Nephron (organoid): Measurements from ENCODE around the gene ANTXR2.
A peak's percentile ranks its signal among the peaks of the same experiment; 100 is the strongest.

Experiments used
- H3K27ac Mint-ChIP-seq, 3 experiments: 2 replicates each; pipeline ENCODE4 v1.8.0; 2020; ENCODE audit warnings: mixed read lengths in 3 of 3, mild to moderate bottlenecking in 2 of 3, moderate library complexity in 1 of 3
- H3K27me3 Mint-ChIP-seq: 2 replicates; pipeline ENCODE4 v1.8.0; 2021; ENCODE audit warnings: low read depth, mild to moderate bottlenecking, moderate library complexity, mixed read lengths
- H3K36me3 Mint-ChIP-seq: 2 replicates; pipeline ENCODE4 v1.8.0; 2020; ENCODE audit warnings: low read depth, mixed read lengths
- H3K4me1 Mint-ChIP-seq: 2 replicates; pipeline ENCODE4 v1.8.0; 2020; ENCODE audit warnings: mixed read lengths
- H3K4me3 Mint-ChIP-seq, 3 experiments: 2 replicates each; pipeline ENCODE4 v1.8.0; 2020; ENCODE audit warnings: mild to moderate bottlenecking in 3 of 3, mixed read lengths in 3 of 3, moderate library complexity in 2 of 3
- H3K9me3 Mint-ChIP-seq: 2 replicates; pipeline ENCODE4 v1.8.0; 2020; ENCODE audit warnings: mixed read lengths
- TF ChIP-seq, protein P1 (sequence below), 3 experiments: fragments of 200-600 bp; sonication (generic); IDR thresholded peaks; one replicate each; pipeline ENCODE4 v1.5.0; 2021; ENCODE audit warnings: antibody characterized with exemption in 3 of 3; ENCODE audit not compliant: unreplicated experiment in 3 of 3

ANTXR2 gene

DNA sequence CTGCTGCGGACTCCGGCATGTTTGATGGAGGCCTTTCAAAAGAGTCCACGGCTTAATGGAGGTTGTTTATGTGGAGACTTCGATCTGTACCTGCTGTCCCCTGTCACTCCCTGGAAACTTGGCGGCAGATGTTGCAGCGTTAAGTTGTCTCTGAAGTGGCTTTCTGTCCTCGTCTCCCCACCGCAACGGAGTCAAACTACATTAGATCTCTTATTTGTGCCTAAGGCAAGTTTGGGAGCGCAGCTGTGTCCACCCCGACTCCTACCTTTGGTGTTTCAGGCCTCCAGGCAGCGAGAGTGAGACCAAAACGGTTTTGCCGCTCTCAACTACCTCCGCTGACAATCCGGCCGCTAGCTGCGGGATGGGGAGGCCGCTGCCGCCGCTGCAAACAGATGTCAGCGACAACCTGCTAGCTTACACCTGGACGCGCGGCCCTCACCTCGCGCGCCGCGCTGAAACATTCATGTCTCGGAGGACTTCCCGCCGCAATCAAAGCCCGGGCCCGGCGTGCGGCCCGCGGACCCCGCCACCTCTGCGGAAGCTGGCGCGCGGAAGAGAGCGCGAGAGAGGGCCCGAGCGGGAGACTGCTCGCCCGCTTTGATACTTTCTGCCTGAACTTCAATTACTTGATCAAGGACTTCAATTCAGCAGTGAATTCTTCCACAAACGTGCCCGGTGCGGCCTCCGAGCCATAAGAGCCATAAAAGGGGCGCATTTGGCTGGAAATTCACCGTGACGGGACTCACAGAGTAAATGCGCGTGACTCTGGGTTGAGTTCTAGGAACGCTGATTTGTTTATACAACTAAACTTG lies 108.4 kb downstream of the ANTXR2 start:
- H3K4me3 Mint-ChIP-seq, result peak overlapping the region; percentile 77 to 85 (median 78)
- H3K4me1 Mint-ChIP-seq, result peaks cover 14% of the 10 kb centered on the region
- H3K27me3 Mint-ChIP-seq, result peaks cover 17% of the 10 kb centered on the region
- H3K9me3 Mint-ChIP-seq, result no peaks in the 10 kb centered on the region
- TF ChIP-seq, protein P1, sequence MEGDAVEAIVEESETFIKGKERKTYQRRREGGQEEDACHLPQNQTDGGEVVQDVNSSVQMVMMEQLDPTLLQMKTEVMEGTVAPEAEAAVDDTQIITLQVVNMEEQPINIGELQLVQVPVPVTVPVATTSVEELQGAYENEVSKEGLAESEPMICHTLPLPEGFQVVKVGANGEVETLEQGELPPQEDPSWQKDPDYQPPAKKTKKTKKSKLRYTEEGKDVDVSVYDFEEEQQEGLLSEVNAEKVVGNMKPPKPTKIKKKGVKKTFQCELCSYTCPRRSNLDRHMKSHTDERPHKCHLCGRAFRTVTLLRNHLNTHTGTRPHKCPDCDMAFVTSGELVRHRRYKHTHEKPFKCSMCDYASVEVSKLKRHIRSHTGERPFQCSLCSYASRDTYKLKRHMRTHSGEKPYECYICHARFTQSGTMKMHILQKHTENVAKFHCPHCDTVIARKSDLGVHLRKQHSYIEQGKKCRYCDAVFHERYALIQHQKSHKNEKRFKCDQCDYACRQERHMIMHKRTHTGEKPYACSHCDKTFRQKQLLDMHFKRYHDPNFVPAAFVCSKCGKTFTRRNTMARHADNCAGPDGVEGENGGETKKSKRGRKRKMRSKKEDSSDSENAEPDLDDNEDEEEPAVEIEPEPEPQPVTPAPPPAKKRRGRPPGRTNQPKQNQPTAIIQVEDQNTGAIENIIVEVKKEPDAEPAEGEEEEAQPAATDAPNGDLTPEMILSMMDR (IDR thresholded peaks at IDR 0.05; ENCODE audit: unreplicated experiment in 3 of 3), result no peak
- peaks cover 4% of the 10 kb centered on the region for H3K36me3 Mint-ChIP-seq
- H3K27ac Mint-ChIP-seq, result peak overlapping the region; percentile 9 to 74 (median 61)

- peak overlapping the region; percentile 77 to 85 (median 78) for H3K4me3 Mint-ChIP-seq
- TF ChIP-seq, protein P1 (IDR thresholded peaks at IDR 0.05; ENCODE audit: unreplicated experiment in 3 of 3), result no peak
- H3K27me3 Mint-ChIP-seq, result peaks cover 17% of the 10 kb centered on the region
- no peaks in the 10 kb centered on the region for H3K9me3 Mint-ChIP-seq
- H3K27ac Mint-ChIP-seq, result peak overlapping the region; percentile 8 to 48 (median 9)
- H3K4me1 Mint-ChIP-seq, result peaks cover 14% of the 10 kb centered on the region
- peaks cover 4% of the 10 kb centered on the region for H3K36me3 Mint-ChIP-seq
Measured at GRCh38 chr4:79964020-79964399, 109.0 kb downstream of the ANTXR2 start.

DNA sequence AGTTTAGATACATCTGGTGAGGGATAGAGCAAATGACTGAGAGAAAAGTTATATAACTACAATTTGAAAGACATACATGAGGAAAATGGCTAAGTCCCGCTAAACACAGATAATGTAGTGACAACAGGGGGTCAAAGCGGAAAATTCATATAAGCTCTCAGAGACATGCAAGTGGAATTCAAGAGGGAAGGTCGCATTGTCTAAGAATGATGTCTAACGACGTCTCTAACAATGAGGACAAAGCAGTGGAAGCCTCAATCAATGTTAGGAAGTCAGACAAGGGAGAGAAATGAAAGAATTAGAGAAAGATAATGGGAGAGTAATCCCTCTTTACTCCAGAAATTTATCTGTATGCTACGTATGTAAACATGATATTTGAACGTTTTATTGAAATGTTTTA lies 113.4 kb downstream of the ANTXR2 start:
- peaks cover 4% of the 10 kb centered on the region for H3K36me3 Mint-ChIP-seq
- peaks cover 9% of the 10 kb centered on the region for H3K4me1 Mint-ChIP-seq
- no peaks in the 10 kb centered on the region for H3K9me3 Mint-ChIP-seq
- H3K27ac Mint-ChIP-seq, result no peak overlapping the region
- peaks cover 8% of the 10 kb centered on the region for H3K27me3 Mint-ChIP-seq
- no peak overlapping the region for H3K4me3 Mint-ChIP-seq
- TF ChIP-seq, protein P1 (IDR thresholded peaks at IDR 0.05; ENCODE audit: unreplicated experiment in 3 of 3), result no peak

DNA sequence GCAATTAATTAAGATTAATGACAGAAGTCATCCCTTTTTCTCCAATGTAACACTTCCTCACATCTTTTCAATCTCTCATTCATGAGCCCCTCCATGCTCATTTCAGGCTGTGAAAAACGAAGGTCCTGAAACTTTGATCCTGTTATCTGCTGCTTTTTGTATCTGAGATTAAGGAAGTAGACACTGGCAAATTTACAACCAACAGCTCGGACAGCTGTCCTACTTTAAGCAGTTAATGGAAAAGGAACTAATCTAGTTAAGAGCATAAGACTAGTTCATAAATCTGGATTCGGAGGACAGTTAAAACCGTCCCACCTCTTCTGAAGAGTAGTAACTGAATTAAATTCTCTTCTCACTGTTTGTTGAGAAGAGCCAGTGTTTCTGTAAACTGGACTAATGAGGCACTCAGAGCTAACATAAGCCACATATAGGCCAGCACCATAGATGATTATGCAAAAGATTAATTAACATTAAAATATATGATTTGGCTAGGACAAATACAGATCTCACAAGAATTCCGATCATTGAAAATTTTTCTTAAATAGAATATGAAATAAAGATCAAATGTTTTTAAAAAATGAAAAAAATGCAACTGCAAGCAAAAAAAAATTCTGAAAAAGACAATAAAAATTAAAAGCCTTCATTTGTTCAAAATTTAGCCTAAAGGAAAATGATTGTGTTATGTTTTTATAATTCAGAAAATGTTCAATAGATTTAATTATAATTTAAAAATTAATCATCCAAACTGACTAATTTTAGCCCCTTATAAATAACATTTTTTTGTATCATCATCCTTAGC lies 114.4 kb downstream of the ANTXR2 start:
- no peaks in the 10 kb centered on the region for H3K36me3 Mint-ChIP-seq
- TF ChIP-seq, protein P1 (IDR thresholded peaks at IDR 0.05; ENCODE audit: unreplicated experiment in 3 of 3), result no peak
- H3K4me3 Mint-ChIP-seq, result no peak overlapping the region
- peak overlapping the region in 1 of 3 experiments; percentile 34 for H3K27ac Mint-ChIP-seq
- peaks cover 4% of the 10 kb centered on the region for H3K4me1 Mint-ChIP-seq
- H3K9me3 Mint-ChIP-seq, result no peaks in the 10 kb centered on the region
- H3K27me3 Mint-ChIP-seq, result no peaks in the 10 kb centered on the region

GRCh38 chr4:79949178-79949577 lies 123.9 kb downstream of the ANTXR2 start:
- H3K36me3 Mint-ChIP-seq, result no peaks in the 10 kb centered on the region
- H3K27me3 Mint-ChIP-seq, result no peaks in the 10 kb centered on the region
- H3K4me3 Mint-ChIP-seq, result no peak overlapping the region
- H3K27ac Mint-ChIP-seq, result no peak overlapping the region
- H3K4me1 Mint-ChIP-seq, result no peaks in the 10 kb centered on the region
- TF ChIP-seq, protein P1 (IDR thresholded peaks at IDR 0.05; ENCODE audit: unreplicated experiment in 3 of 3), result no peak
- H3K9me3 Mint-ChIP-seq, result no peaks in the 10 kb centered on the region
